IMR-90 (cell line): Measurements from ENCODE around the gene DEPDC5. TPM values are rescaled to one million over a fixed set of nuclear protein-coding genes. Genes with fewer than 3 reads are reported as not detected.

Source experiments
- ATAC-seq: fragments of 200-7000 bp; cut with Tn5 transposase; 2 replicates; pipeline ENCODE4 v1.9.1; 2020; ENCODE audit warnings: low read depth, mild to moderate bottlenecking, moderate library complexity
- BruUV-seq: library from RNA; stranded (reverse); fragments of 400-500 nt; replicated peaks from 2 replicates; lab custom pipeline; 2021; lab: Mats Ljungman, UMichigan
- CTCF ChIA-PET: fragments of 300-600 bp; formaldehyde crosslinking; extraction: SDS; loops from one replicate; lab custom pipeline; 2021; ENCODE audit warnings: antibody characterized with exemption; lab: Yijun Ruan, JAX
- POLR2A ChIA-PET: fragments of 300-600 bp; sonication (Branson Sonifier 250); formaldehyde crosslinking; loops from one replicate; lab custom pipeline; 2022; ENCODE audit warnings: antibody characterized with exemption; ENCODE audit not compliant: unreplicated experiment; lab: Charles Lee
- DNase-seq: peaks from one replicate; pipeline ENCODE4 v3.0.0; 2013
- H2AFZ ChIP-seq: replicated peaks from 2 replicates; pipeline ENCODE3; 2013; ENCODE audit warnings: low read length, mild to moderate bottlenecking; ENCODE audit not compliant: poor library complexity
- H2AK5ac ChIP-seq: 2 replicates; pipeline ENCODE4 v1.6.1; 2013; ENCODE audit warnings: low read depth, low read length, inconsistent platforms
- H2AK9ac ChIP-seq: replicated peaks from 2 replicates; pipeline ENCODE3; 2013; ENCODE audit warnings: mild to moderate bottlenecking, low read depth, low read length, moderate library complexity; ENCODE audit not compliant: poor library complexity
- H2BK120ac ChIP-seq: 2 replicates; pipeline ENCODE4 v1.6.1; 2013; ENCODE audit warnings: low read depth, low read length, inconsistent platforms
- H2BK15ac ChIP-seq: 3 replicates; pipeline ENCODE4 v1.6.1; 2013; ENCODE audit warnings: low read depth, low read length, inconsistent platforms
- H2BK20ac ChIP-seq: 2 replicates; pipeline ENCODE4 v1.6.1; 2013; ENCODE audit warnings: low read depth, mild to moderate bottlenecking, inconsistent platforms, low read length, moderate library complexity
- H2BK5ac ChIP-seq: 2 replicates; pipeline ENCODE4 v1.6.1; 2013; ENCODE audit warnings: mild to moderate bottlenecking, low read depth, low read length, inconsistent platforms; ENCODE audit not compliant: poor library complexity, severe bottlenecking
- H3K14ac ChIP-seq: replicated peaks from 2 replicates; pipeline ENCODE4 v1.6.1; 2013; ENCODE audit warnings: low read depth, low read length, inconsistent platforms
- H3K18ac ChIP-seq: 2 replicates; pipeline ENCODE4 v1.6.1; 2013; ENCODE audit warnings: low read depth, low read length, control low read depth
- H3K23ac ChIP-seq: 2 replicates; pipeline ENCODE4 v1.6.1; 2013; ENCODE audit warnings: low read depth, low read length, inconsistent platforms
- H3K27ac ChIP-seq: 2 replicates; pipeline ENCODE4 v1.5.1; 2013; ENCODE audit warnings: mild to moderate bottlenecking, control low read depth, low read length; ENCODE audit not compliant: insufficient read depth
- H3K27me3 ChIP-seq: 2 replicates; pipeline ENCODE4 v1.6.1; 2013; ENCODE audit warnings: low read length; ENCODE audit not compliant: control insufficient read depth, insufficient read depth
- H3K36me3 ChIP-seq: 2 replicates; pipeline ENCODE4 v1.6.1; 2013; ENCODE audit warnings: low read length, mixed read lengths; ENCODE audit not compliant: control insufficient read depth, insufficient read depth
- H3K4ac ChIP-seq: 2 replicates; pipeline ENCODE4 v1.6.1; 2013; ENCODE audit warnings: low read depth, low read length, inconsistent platforms
- H3K4me1 ChIP-seq: 2 replicates; pipeline ENCODE4 v1.6.1; 2013; ENCODE audit warnings: low read length, mixed read lengths; ENCODE audit not compliant: control insufficient read depth, insufficient read depth
- H3K4me2 ChIP-seq: 2 replicates; pipeline ENCODE4 v1.6.1; 2013; ENCODE audit warnings: low read depth, mild to moderate bottlenecking, control low read depth, low read length, moderate library complexity
- H3K4me3 ChIP-seq: 2 replicates; pipeline ENCODE4 v1.5.1; 2013; ENCODE audit warnings: low read depth, mild to moderate bottlenecking, control low read depth, low read length, moderate library complexity; ENCODE audit not compliant: insufficient read depth
- H3K56ac ChIP-seq: 2 replicates; pipeline ENCODE4 v1.6.1; 2013; ENCODE audit warnings: low read length, inconsistent platforms; ENCODE audit not compliant: insufficient read depth; ENCODE audit errors: extremely low read depth
- H3K79me1 ChIP-seq, 2 experiments: 2 replicates each; pipeline ENCODE4 v1.6.1; 2013; ENCODE audit warnings: low read length in 2 of 2, inconsistent platforms in 1 of 2, low read depth in 1 of 2
- H3K9ac ChIP-seq: 2 replicates; pipeline ENCODE4 v1.6.1; 2013; ENCODE audit warnings: low read depth, low read length, control low read depth
- H3K9me1 ChIP-seq: 2 replicates; pipeline ENCODE4 v1.6.1; 2013; ENCODE audit warnings: low read length, inconsistent platforms; ENCODE audit not compliant: insufficient read depth
- H3K9me3 ChIP-seq: 2 replicates; pipeline ENCODE4 v1.6.1; 2013; ENCODE audit warnings: low read length; ENCODE audit not compliant: control insufficient read depth, insufficient read depth
- H4K20me1 ChIP-seq: 2 replicates; pipeline ENCODE4 v1.6.1; 2013; ENCODE audit warnings: low read length, inconsistent platforms; ENCODE audit not compliant: insufficient read depth
- H4K5ac ChIP-seq: 2 replicates; pipeline ENCODE4 v1.6.1; 2013; ENCODE audit warnings: mild to moderate bottlenecking, low read depth, low read length, control low read depth
- H4K8ac ChIP-seq, 2 experiments: 2 replicates each; pipeline ENCODE4 v1.6.1; 2013; ENCODE audit warnings: low read depth in 2 of 2, low read length in 2 of 2, control low read depth in 1 of 2, inconsistent platforms in 1 of 2
- H4K91ac ChIP-seq: 2 replicates; pipeline ENCODE4 v1.6.1; 2013; ENCODE audit warnings: low read depth, low read length, inconsistent platforms; ENCODE audit not compliant: insufficient read depth
- BHLHE40 ChIP-seq: fragments of 150-350 bp; IDR thresholded peaks from 2 replicates; pipeline ENCODE4 v1.6.1; 2016; ENCODE audit warnings: mild to moderate bottlenecking, low read depth, low read length
- CEBPB ChIP-seq: IDR thresholded peaks from 2 replicates; pipeline ENCODE4 v1.6.1; 2012; ENCODE audit warnings: low read depth, low read length, improper control_type of control experiment
- CHD1 ChIP-seq: IDR thresholded peaks from 2 replicates; pipeline ENCODE4 v1.6.1; 2012; ENCODE audit warnings: low read depth, low read length, improper control_type of control experiment
- CTCF ChIP-seq: conservative IDR thresholded peaks from 2 replicates; pipeline ENCODE4 v1.5.1; 2012; ENCODE audit warnings: mild to moderate bottlenecking, low read depth, low read length, improper control_type of control experiment
- ELK1 ChIP-seq: fragments of 150-350 bp; IDR thresholded peaks from 2 replicates; pipeline ENCODE4 v1.6.1; 2016; ENCODE audit warnings: low read depth, mild to moderate bottlenecking, low read length, moderate library complexity, borderline replicate concordance
- FOS ChIP-seq: fragments of 150-350 bp; IDR thresholded peaks from 2 replicates; pipeline ENCODE4 v1.6.1; 2016; ENCODE audit warnings: low read depth, low read length
- MAFK ChIP-seq: IDR thresholded peaks from 2 replicates; pipeline ENCODE4 v1.6.1; 2012; ENCODE audit warnings: low read depth, low read length, improper control_type of control experiment
- MAZ ChIP-seq: IDR thresholded peaks from 2 replicates; pipeline ENCODE4 v1.6.1; 2012; ENCODE audit warnings: low read depth, mild to moderate bottlenecking, low read length, improper control_type of control experiment, moderate library complexity, borderline replicate concordance
- MXI1 ChIP-seq: IDR thresholded peaks from 2 replicates; pipeline ENCODE4 v1.6.1; 2012; ENCODE audit warnings: low read depth, mild to moderate bottlenecking, low read length, moderate library complexity, borderline replicate concordance
- NFE2L2 ChIP-seq: fragments of 150-350 bp; IDR thresholded peaks from 2 replicates; pipeline ENCODE4 v1.6.1; 2016; ENCODE audit warnings: low read depth, mild to moderate bottlenecking, low read length
- POLR2A ChIP-seq: IDR thresholded peaks from 2 replicates; pipeline ENCODE4 v1.6.1; 2012; ENCODE audit warnings: mild to moderate bottlenecking, low read depth, low read length
- RAD21 ChIP-seq: IDR thresholded peaks from 2 replicates; pipeline ENCODE4 v1.6.1; 2012; ENCODE audit warnings: low read length, improper control_type of control experiment
- RCOR1 ChIP-seq: IDR thresholded peaks from 2 replicates; pipeline ENCODE4 v1.6.1; 2012; ENCODE audit warnings: mild to moderate bottlenecking, low read length, improper control_type of control experiment; ENCODE audit not compliant: insufficient replicate concordance
- RFX5 ChIP-seq: IDR thresholded peaks from 2 replicates; pipeline ENCODE4 v1.8.0; 2012; ENCODE audit warnings: low read depth, mild to moderate bottlenecking, low read length, moderate library complexity
- SMC3 ChIP-seq: fragments of 150-350 bp; IDR thresholded peaks from 2 replicates; pipeline ENCODE4 v1.6.1; 2016; ENCODE audit warnings: low read depth, mild to moderate bottlenecking, antibody characterized with exemption, low read length, moderate library complexity
- USF2 ChIP-seq: fragments of 150-350 bp; IDR thresholded peaks from 2 replicates; pipeline ENCODE4 v1.6.1; 2017; ENCODE audit warnings: mild to moderate bottlenecking, antibody characterized with exemption, low read length, low read depth
- WGBS, 2 experiments: methylation state at CpG; one replicate each; pipeline versions ENCODE4 v1.1.5 to v1.1.7; 2013; ENCODE audit warnings: missing lambda C conversion rate in 2 of 2; ENCODE audit not compliant: insufficient read length in 1 of 2; ENCODE audit errors: extremely low coverage in 2 of 2; 5-methylcytosine and 5-hydroxymethylcytosine counted together
- dilution Hi-C: fragments of 300-500 bp; cut with HindIII; formaldehyde crosslinking; loops from one replicate; pipeline ENCODE4 v1.14.3; 2018; ENCODE audit warnings: low sequenced_read_pairs; ENCODE audit not compliant: unreplicated experiment
- in situ Hi-C: fragments of 300-500 bp; cut with MboI; formaldehyde crosslinking; loops from 3 replicates; pipeline ENCODE4 v1.14.3; 2019; ENCODE audit warnings: low sequenced_read_pairs, inconsistent platforms, mixed read lengths
- intact Hi-C: fragments of 100-400 bp; cut with micrococcal nuclease; formaldehyde crosslinking; loops from 2 replicates; pipeline ENCODE4 v1.10.0; 2022
- polyA plus RNA-seq, 3 experiments: library from polyadenylated mRNA; depleted of rRNA; stranded (reverse); fragments of >200 nt; gene quantifications; 2 replicates each; pipeline ENCODE4 v1.2.3, GENCODE V29; 2012; ENCODE audit warnings: low replicate concordance in 1 of 3
- total RNA-seq: library from RNA; depleted of rRNA; stranded (reverse); fragments of >200 nt; gene quantifications from 2 replicates; pipeline ENCODE4 v1.2.3, GENCODE V29; 2012

Gene DEPDC5
- total and polyA plus RNA-seq, 2 of the 4 experiments (the other 2 are of a cell fraction), result 6.6 to 12.9 TPM

- Histone ChIP-seq H3K27ac (no peak overlapping the region), H3K4me1 (no peaks in the 10 kb centered on the region), H4K8ac (no peak overlapping the region), H2BK15ac (no peak overlapping the region), H3K4me2 (no peak overlapping the region), H3K9me1 (no peaks in the 10 kb centered on the region), H2AK5ac (no peak overlapping the region), H2BK20ac (no peak overlapping the region), H2BK5ac (no peak overlapping the region), H3K14ac (no peak overlapping the region), H4K5ac (no peak overlapping the region), H3K23ac (no peak overlapping the region), H3K27me3 (peaks cover 16% of the 10 kb centered on the region), H4K91ac (no peak overlapping the region), H2BK120ac (no peak overlapping the region), H3K4me3 (no peak overlapping the region), H4K20me1 (no peaks in the 10 kb centered on the region), H2AFZ (no peak overlapping the region), H3K79me1 (no peaks in the 10 kb centered on the region), H3K18ac (no peak overlapping the region), H3K4ac (no peak overlapping the region), H3K36me3 (no peaks in the 10 kb centered on the region), H3K9ac (no peak overlapping the region), H2AK9ac (no peak overlapping the region), H3K56ac (no peak overlapping the region), H3K9me3 (no peaks in the 10 kb centered on the region)
- ATAC-seq, result no peak
- CTCF ChIA-PET, result no interaction called here
- intact Hi-C loops, result no loop called here
- no TSS peak for BruUV-seq
- TF ChIP-seq SMC3, result no peak
- TF ChIP-seq RCOR1, result no peak
- no peak for TF ChIP-seq BHLHE40
- TF ChIP-seq MXI1, result no peak
- TF ChIP-seq MAZ, result no peak
- TF ChIP-seq RFX5, result no peak
- TF ChIP-seq ELK1, result no peak
- no peak for TF ChIP-seq FOS
- no peak for TF ChIP-seq CHD1
- TF ChIP-seq CEBPB, result no peak
- TF ChIP-seq USF2, result no peak
- no peak for TF ChIP-seq NFE2L2
- TF ChIP-seq CTCF, result no peak
- no peak for TF ChIP-seq MAFK
- no peak for TF ChIP-seq POLR2A
- no peak for TF ChIP-seq RAD21
- WGBS, 2 experiments, result 87% methylated on average over 13 of the region's 17 CpGs; no CpG with 5 or more reads in 1 of the 2 experiments
- POLR2A ChIA-PET, result no interaction called here
- DNase-seq, result no peak
- in situ Hi-C loops, result no loop called here
- dilution Hi-C loops, result no loop called here
Measured at GRCh38 chr22:31933816-31934482, 180.1 kb downstream of the DEPDC5 start.
